DMS53 treated with DMSO at 0.1 percent for 48 hours (cell line): Measurements from ENCODE around the gene IGSF22.
"Not testable (repeated sequence)": the region's sequence is repeated elsewhere in the genome, so short reads cannot be mapped to it uniquely, and the experiment has no call there.

Experiments
- DNase-seq: peaks from one replicate; lab custom pipeline; 2025; ENCODE audit not compliant: unreplicated experiment; lab: John Stamatoyannopoulos, UW

The IGSF22 gene

GRCh38 chr11:18692941-18693760 lies 32.8 kb downstream of the IGSF22 start:
- DNase-seq = no peak

- DNase-seq = not testable (repeated sequence)
Observed at GRCh38 chr11:18691467-18692140, 34.4 kb downstream of the IGSF22 start.

- no peak for DNase-seq
Observed at GRCh38 chr11:18684267-18684666, 41.7 kb downstream of the IGSF22 start.

- DNase-seq = no peak
Observed at GRCh38 chr11:18682466-18682865, 43.5 kb downstream of the IGSF22 start.

- not testable (repeated sequence) for DNase-seq
Observed at GRCh38 chr11:18681949-18682348, 44.0 kb downstream of the IGSF22 start.

GRCh38 chr11:18677560-18677959 lies 48.4 kb downstream of the IGSF22 start:
- no peak for DNase-seq

GRCh38 chr11:18676803-18677202 lies 49.2 kb downstream of the IGSF22 start:
- DNase-seq = no peak

GRCh38 chr11:18672209-18672608 lies 53.8 kb downstream of the IGSF22 start:
- DNase-seq = peak; percentile 82

GRCh38 chr11:18671246-18671645 lies 54.7 kb downstream of the IGSF22 start:
- DNase-seq = no peak

GRCh38 chr11:18669711-18670110 lies 56.3 kb downstream of the IGSF22 start:
- DNase-seq = peak; percentile 33

GRCh38 chr11:18669219-18669596 lies 56.8 kb downstream of the IGSF22 start:
- DNase-seq = peak; percentile 9

GRCh38 chr11:18668131-18668530 lies 57.9 kb downstream of the IGSF22 start:
- DNase-seq = no peak

- DNase-seq = not testable (repeated sequence)
Observed at GRCh38 chr11:18665353-18665872, 60.6 kb downstream of the IGSF22 start.

GRCh38 chr11:18657673-18658072 lies 68.3 kb downstream of the IGSF22 start:
- no peak for DNase-seq
